Upper lobe of left lung (tissue), 6 donors: ENCODE data around the gene TARS3. TPM values are rescaled to one million over a fixed set of nuclear protein-coding genes. Genes with fewer than 3 reads are reported as not detected.

Source experiments
- ATAC-seq, 2 donors: fragments of 200-7000 bp; cut with Tn5 transposase; one replicate each; pipeline ENCODE4 v1.9.1; 2022; ENCODE audit warnings: mild to moderate bottlenecking in 2 of 2, moderate library complexity in 2 of 2; ENCODE audit not compliant: low FRiP score in 2 of 2
- DNase-seq, 2 donors: peaks; one replicate each; pipeline ENCODE4 v3.0.0-alpha.2; 2019 to 2020
- H3K27ac ChIP-seq, 4 donors: fragments of 200-600 bp; sonication (generic); one replicate each; pipeline ENCODE4 v1.5.1; 2016 to 2019
- H3K27me3 ChIP-seq, 4 donors: fragments of 200-600 bp; sonication (generic); one replicate each; pipeline ENCODE4 v1.5.1; 2017 to 2019
- H3K36me3 ChIP-seq, 4 donors: fragments of 200-600 bp; sonication (generic); one replicate each; pipeline ENCODE4 v1.5.1; 2016 to 2019
- H3K4me1 ChIP-seq, 4 donors: fragments of 200-600 bp; sonication (generic); one replicate each; pipeline ENCODE4 v1.5.1; 2018 to 2019
- H3K4me3 ChIP-seq, 4 donors: fragments of 200-600 bp; sonication (generic); one replicate each; pipeline ENCODE4 v1.5.1; 2017 to 2019; ENCODE audit warnings: mild to moderate bottlenecking in 2 of 4, moderate library complexity in 1 of 4
- H3K9me3 ChIP-seq, 4 donors: fragments of 200-600 bp; sonication (generic); one replicate each; pipeline ENCODE4 v1.5.1; 2018 to 2019
- EP300 ChIP-seq, 4 donors: sonication (generic); formaldehyde crosslinking; IDR thresholded peaks; one replicate each; pipeline ENCODE4 v1.5.1; 2017; ENCODE audit warnings: antibody characterized with exemption in 4 of 4, control low read depth in 2 of 4
- POLR2A ChIP-seq, 4 donors: fragments of 450-650 bp; IDR thresholded peaks; one replicate each; pipeline ENCODE4 v1.5.1; 2016 to 2017; ENCODE audit warnings: antibody characterized with exemption in 4 of 4, mild to moderate bottlenecking in 2 of 4
- POLR2AphosphoS5 ChIP-seq, 2 donors: sonication (generic); formaldehyde crosslinking; IDR thresholded peaks; one replicate each; pipeline ENCODE4 v1.5.1; 2017; ENCODE audit warnings: antibody characterized with exemption in 2 of 2
- whole genome bisulfite sequencing, 2 donors: methylation state at CpG; one replicate each; pipeline ENCODE4 v1.1.5; 2017 to 2018; 5-methylcytosine and 5-hydroxymethylcytosine counted together
- total RNA-seq, 6 donors: library from RNA; depleted of rRNA in 4 of 6; stranded (reverse); fragments of >200 nt in 4 of 6; gene quantifications; one replicate each; pipeline versions ENCODE4 v1.1.0 to v1.2.1, GENCODE V29; 2016 to 2021
- TF ChIP-seq, protein P1 (sequence below), 6 experiments: fragments of 450-650 bp in 4 of 6; fragments of 200-600 bp in 2 of 6; sonication (generic) in 2 of 6; IDR thresholded peaks; one replicate each; pipeline ENCODE4 v1.5.1; 2016 to 2019; ENCODE audit warnings: antibody characterized with exemption in 6 of 6
- donor health status: DM: no; HTN: no; CAD: no; lungs with moderate emphysema.
- donor health status: DM: no; HTN: yes; CAD: no; lungs with severe emphysema.

The TARS3 gene
- total RNA-seq, 6 donors from 2014 or later = 8.7 to 45.1 (median 13.9) TPM

DNA sequence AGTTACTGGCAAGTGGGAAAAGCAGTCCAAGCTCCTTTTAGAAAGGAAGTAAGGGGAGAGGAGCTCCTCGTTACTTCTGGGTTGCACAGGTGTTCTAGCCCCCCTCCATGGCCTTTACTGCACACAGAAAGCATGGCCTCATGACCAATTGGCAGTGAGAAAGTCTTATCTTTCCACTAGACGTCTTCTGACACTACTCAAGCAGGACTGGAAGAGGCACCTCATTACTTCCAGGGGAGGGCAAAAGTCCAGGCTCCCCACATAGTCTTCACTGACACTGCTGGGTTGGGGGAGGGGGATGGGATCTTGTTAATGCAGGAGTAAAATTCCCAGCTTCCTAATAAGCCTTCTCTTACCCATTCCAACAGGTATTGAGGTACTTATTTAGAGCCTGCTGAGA, 44.5 kb downstream of the TARS3 start:
- 75 to 90% methylated on average over 2 of the region's 2 CpGs for WGBS, 2 donors
- TF ChIP-seq, protein P1, sequence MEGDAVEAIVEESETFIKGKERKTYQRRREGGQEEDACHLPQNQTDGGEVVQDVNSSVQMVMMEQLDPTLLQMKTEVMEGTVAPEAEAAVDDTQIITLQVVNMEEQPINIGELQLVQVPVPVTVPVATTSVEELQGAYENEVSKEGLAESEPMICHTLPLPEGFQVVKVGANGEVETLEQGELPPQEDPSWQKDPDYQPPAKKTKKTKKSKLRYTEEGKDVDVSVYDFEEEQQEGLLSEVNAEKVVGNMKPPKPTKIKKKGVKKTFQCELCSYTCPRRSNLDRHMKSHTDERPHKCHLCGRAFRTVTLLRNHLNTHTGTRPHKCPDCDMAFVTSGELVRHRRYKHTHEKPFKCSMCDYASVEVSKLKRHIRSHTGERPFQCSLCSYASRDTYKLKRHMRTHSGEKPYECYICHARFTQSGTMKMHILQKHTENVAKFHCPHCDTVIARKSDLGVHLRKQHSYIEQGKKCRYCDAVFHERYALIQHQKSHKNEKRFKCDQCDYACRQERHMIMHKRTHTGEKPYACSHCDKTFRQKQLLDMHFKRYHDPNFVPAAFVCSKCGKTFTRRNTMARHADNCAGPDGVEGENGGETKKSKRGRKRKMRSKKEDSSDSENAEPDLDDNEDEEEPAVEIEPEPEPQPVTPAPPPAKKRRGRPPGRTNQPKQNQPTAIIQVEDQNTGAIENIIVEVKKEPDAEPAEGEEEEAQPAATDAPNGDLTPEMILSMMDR (IDR thresholded peaks at IDR 0.05) = no peak
- TF ChIP-seq POLR2A (IDR thresholded peaks at IDR 0.05) (no peak), EP300 (IDR thresholded peaks at IDR 0.05) (no peak), POLR2AphosphoS5 (IDR thresholded peaks at IDR 0.05) (no peak)
- Histone ChIP-seq H3K27me3 (no peaks in the 10 kb centered on the region), H3K27ac (no peak overlapping the region), H3K4me1 (no peaks in the 10 kb centered on the region), H3K36me3 (peaks cover 0 to 33% (median 6%) of the 10 kb centered on the region in 4 donors), H3K4me3 (no peak overlapping the region), H3K9me3 (no peaks in the 10 kb centered on the region)
- ATAC-seq (no peak), DNase-seq (no peak)

DNA sequence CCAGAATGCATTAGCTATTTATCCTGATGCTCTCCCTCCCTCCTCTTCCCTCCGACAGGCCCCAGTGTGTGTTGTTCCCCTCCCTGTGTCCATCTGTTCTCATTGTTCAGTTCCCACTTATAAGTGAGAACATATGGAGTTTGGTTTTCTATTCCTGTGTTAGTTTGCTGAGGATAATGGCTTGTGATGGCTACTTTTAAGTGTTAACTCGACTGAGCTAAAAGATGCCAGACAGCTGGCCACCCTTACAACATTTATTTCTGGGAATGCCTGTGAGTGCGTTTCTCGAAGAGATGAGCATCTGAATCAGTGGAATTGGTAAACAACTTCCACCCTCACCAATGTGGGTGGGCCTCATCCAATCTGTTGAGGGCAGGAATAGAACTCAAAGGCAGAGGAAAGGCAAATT, 47.3 kb downstream of the TARS3 start:
- ATAC-seq (no peak), DNase-seq (no peak)
- Histone ChIP-seq H3K4me1 (no peaks in the 10 kb centered on the region), H3K27me3 (no peaks in the 10 kb centered on the region), H3K36me3 (peaks cover 0 to 48% (median 16%) of the 10 kb centered on the region in 4 donors), H3K9me3 (no peaks in the 10 kb centered on the region), H3K27ac (no peak overlapping the region), H3K4me3 (no peak overlapping the region)
- no peak for TF ChIP-seq POLR2A (IDR thresholded peaks at IDR 0.05)
- WGBS, 2 donors = 88 to 98% methylated on average over 4 of the region's 4 CpGs

DNA sequence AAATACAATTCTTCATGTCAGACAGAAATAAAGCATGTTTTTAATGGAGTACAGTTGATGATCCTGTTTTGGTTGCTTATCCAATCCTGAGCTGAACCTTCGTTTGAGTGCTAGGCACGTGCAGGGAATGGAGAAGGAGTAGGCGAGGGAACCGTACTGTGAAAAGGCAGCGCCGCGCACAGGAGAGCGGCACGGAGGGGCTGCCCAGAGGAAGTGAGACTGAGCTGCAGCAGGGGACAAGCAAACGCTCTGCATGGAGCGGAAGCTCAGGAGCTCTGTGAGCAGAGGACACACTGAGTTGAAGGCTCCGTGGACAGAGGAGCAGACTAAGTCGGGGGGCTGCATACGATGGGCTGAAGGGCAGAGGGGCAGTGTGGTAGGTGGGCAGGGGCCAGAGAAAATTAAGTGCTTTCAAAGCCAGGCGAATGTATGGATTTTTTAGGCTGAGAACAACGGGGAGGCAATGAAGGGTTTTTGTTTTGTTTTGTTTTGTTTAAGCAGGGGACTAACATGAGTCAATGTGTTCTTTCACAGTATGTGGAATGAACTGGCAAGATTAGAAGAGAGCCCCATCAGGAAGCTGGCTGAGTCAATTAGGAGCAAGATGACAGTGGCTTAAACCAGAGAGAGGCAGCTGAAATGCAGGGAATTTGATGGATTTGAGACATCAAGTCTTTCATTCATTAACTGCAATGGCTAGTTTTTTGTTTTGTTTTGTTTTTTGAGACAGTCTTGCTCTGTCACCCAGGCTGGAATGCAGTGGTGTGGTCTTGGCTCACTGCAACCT, 48.3 kb downstream of the TARS3 start:
- ATAC-seq (peak in 1 of 2 donors; percentile 46), DNase-seq (peak in 1 of 2 donors; percentile 60)
- H3K36me3 ChIP-seq = peaks cover 0 to 57% (median 18%) of the 10 kb centered on the region in 4 donors

DNA sequence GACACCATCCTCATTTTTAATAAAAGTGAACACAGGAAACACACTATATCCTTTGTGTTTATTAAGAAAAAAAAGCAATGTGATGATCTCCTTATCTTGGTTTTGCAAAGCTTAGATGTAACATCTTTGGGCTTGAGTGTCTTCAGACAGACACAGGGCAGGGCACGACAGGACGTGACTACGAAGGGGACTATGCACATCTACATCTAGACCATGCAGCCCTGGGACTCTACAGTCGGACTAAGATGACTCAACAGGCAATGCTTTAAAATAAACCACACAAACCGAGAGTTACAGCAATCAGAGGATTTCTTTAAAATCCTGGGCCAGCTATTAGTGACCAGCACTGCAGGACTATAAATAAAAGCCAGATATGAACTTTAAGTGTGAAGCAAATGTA, 49.3 kb downstream of the TARS3 start:
- 78 to 81% methylated on average over 5 of the region's 5 CpGs for WGBS, 2 donors
- DNase-seq (no peak), ATAC-seq (no peak)
- Histone ChIP-seq H3K9me3 (no peaks in the 10 kb centered on the region), H3K36me3 (peaks cover 0 to 56% (median 21%) of the 10 kb centered on the region in 4 donors), H3K4me1 (no peaks in the 10 kb centered on the region), H3K27ac (no peak overlapping the region), H3K4me3 (no peak overlapping the region), H3K27me3 (no peaks in the 10 kb centered on the region)
- TF ChIP-seq POLR2A (IDR thresholded peaks at IDR 0.05) (no peak), POLR2AphosphoS5 (IDR thresholded peaks at IDR 0.05) (no peak), EP300 (IDR thresholded peaks at IDR 0.05) (no peak)
- TF ChIP-seq, protein P1 (IDR thresholded peaks at IDR 0.05) = no peak

More for the DNA sequence above, 48.3 kb downstream of the TARS3 start:
- WGBS, 2 donors = 88 to 89% methylated on average over 16 of the region's 16 CpGs
- H3K9me3 ChIP-seq = no peaks in the 10 kb centered on the region
- no peaks in the 10 kb centered on the region for H3K4me1 ChIP-seq
- no peaks in the 10 kb centered on the region for H3K27me3 ChIP-seq
- H3K4me3 ChIP-seq = no peak overlapping the region
- H3K27ac ChIP-seq = no peak overlapping the region
- TF ChIP-seq POLR2AphosphoS5 (IDR thresholded peaks at IDR 0.05) (no peak), EP300 (IDR thresholded peaks at IDR 0.05) (no peak), POLR2A (IDR thresholded peaks at IDR 0.05) (no peak)
- TF ChIP-seq, protein P1 (IDR thresholded peaks at IDR 0.05) = no peak

DNA sequence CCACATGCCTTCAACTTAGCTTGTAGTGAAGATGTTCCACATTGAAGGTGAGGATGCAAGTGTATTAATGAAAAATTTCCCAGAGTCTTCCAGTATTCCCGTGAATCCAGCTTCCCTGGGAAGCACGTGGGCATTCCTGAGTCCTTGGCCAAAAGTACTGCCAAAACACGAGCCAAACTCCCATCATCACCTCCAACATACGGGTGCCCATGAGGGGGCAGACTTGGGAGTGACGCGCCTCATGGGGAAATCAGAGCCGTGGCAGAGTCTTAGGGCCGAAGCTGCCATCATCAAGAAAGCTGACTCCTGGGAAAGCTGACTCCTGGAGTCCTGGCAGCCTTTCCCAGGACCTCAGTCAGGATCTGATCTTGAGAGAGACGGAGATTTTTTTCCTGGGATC, 52.0 kb downstream of the TARS3 start:
- 85 to 89% methylated on average over 9 of the region's 9 CpGs for WGBS, 2 donors
- no peaks in the 10 kb centered on the region for H3K9me3 ChIP-seq
- no peak for DNase-seq
- TF ChIP-seq, protein P1 (IDR thresholded peaks at IDR 0.05) = no peak
- TF ChIP-seq EP300 (IDR thresholded peaks at IDR 0.05) = no peak
- no peak for TF ChIP-seq POLR2A (IDR thresholded peaks at IDR 0.05)
- TF ChIP-seq POLR2AphosphoS5 (IDR thresholded peaks at IDR 0.05) = no peak
- no peak overlapping the region for H3K27ac ChIP-seq
- no peaks in the 10 kb centered on the region for H3K4me1 ChIP-seq
- ATAC-seq = no peak
- peaks cover 0 to 67% (median 21%) of the 10 kb centered on the region in 4 donors for H3K36me3 ChIP-seq
- no peak overlapping the region for H3K4me3 ChIP-seq
- no peaks in the 10 kb centered on the region for H3K27me3 ChIP-seq
